ENCODE measurements around the gene KRTAP4-5. TPM values are rescaled to one million over a fixed set of nuclear protein-coding genes. Genes with fewer than 3 reads are reported as not detected.
"Not testable (repeated sequence)": the region's sequence is repeated elsewhere in the genome, so short reads cannot be mapped to it uniquely, and the experiment has no call there.

The KRTAP4-5 gene
- total RNA-seq, 3 donors from 2014 or later = not detected

DNA sequence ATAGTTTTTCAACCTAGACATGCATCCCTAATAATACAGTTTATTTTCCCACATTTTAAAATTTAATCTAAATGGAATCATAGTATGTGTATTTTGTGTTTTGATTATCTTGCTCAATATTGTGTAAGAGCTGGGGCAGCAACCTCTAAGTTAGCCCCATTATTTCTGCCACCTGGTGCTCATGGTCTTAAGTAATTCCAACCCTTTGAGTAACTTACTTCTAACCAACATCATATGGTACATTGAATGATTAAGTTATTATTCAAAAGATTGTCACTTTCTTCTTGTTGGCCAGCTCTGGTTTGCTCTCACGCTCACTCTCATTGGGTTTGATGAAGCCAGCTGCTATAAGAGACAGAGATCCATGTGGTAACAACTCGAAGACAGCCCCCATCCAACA, 22.3 kb upstream of the KRTAP4-5 start:
- ATAC-seq = no peak
- DNase-seq = no peak
- TF ChIP-seq CTCF (IDR thresholded peaks at IDR 0.05) = no peak
- intact Hi-C loops (cut with DNase I, micrococcal nuclease) = no loop called here
- no peaks in the 10 kb centered on the region for H3K4me1 ChIP-seq (ENCODE audit: low read depth)
- no peaks in the 10 kb centered on the region for H3K9me3 ChIP-seq
- H3K36me3 ChIP-seq (ENCODE audit: low read depth) = no peaks in the 10 kb centered on the region
- H3K4me3 ChIP-seq = no peak overlapping the region

DNA sequence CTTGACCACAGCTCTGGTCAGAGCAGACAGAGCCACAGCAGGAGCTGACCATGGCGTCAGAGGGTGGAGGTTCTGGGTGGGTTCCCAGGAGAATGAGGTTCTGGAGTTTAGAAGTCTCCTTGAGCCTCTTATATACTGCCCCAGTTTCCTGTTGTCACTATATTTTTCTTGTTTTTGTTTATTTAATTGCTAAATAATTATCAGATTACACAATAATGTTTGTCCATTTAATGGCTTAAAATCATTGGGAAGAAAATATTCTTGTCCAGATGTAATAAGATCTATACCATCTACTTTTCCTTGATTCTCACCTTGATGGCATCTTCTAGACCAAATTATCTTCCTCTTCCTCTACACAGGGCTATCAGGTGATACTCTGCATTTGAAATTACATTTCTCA, 18.5 kb upstream of the KRTAP4-5 start, which contains the start of gene KRTAP4-3:
KRTAP4-3 (minus strand) TSS at position 101 of the 400 bp plus-strand sequence; CDS start at position 52, 49 bp downstream.
- no peak for DNase-seq
- H3K9me3 ChIP-seq = no peaks in the 10 kb centered on the region
- TF ChIP-seq CTCF (IDR thresholded peaks at IDR 0.05) = no peak
- no peak for ATAC-seq
- no peak within 1 kb of the TSS for H3K4me3 ChIP-seq
- H3K36me3 ChIP-seq (ENCODE audit: low read depth) = no peaks in the 10 kb centered on the region
- no peaks in the 10 kb centered on the region for H3K4me1 ChIP-seq (ENCODE audit: low read depth)
- intact Hi-C loops (cut with DNase I, micrococcal nuclease) = no loop called here

DNA sequence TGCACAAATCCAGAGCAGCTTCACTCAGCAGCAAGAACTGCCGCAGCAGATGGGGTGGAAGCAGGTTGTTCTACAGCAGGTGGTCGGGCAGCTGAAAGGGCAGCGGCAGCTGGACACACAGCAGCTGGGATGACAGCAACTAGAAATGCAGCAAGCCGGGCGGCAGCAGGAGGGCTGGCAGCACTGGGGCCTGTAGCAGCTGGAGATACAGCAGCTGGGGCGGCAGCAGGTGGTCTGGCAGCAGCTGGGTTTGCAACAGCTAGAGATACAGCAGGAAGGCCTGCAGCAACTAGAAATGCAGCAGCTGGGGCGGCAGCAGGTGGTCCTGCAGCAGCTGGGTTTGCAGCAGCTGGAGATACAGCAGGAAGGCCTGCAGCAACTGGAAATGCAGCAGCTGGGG, 17.9 kb upstream of the KRTAP4-5 start:
- intact Hi-C loops (cut with DNase I, micrococcal nuclease) = no loop called here
- no peak overlapping the region for H3K4me3 ChIP-seq
- ATAC-seq = no peak

GRCh38 chr17:41163828-41164227, 14.2 kb upstream of the KRTAP4-5 start:
- no peak for TF ChIP-seq CTCF (IDR thresholded peaks at IDR 0.05)
- no peak overlapping the region for H3K4me3 ChIP-seq
- intact Hi-C loops (cut with DNase I, micrococcal nuclease) = no loop called here
- H3K9me3 ChIP-seq = no peaks in the 10 kb centered on the region
- no peak for DNase-seq
- no peaks in the 10 kb centered on the region for H3K36me3 ChIP-seq (ENCODE audit: low read depth)
- H3K4me1 ChIP-seq (ENCODE audit: low read depth) = no peaks in the 10 kb centered on the region
- no peak for ATAC-seq

More for the DNA sequence above, 17.9 kb upstream of the KRTAP4-5 start:
- TF ChIP-seq CTCF (IDR thresholded peaks at IDR 0.05) = no peak
- Histone ChIP-seq H3K4me1 (ENCODE audit: low read depth) (no peaks in the 10 kb centered on the region), H3K9me3 (no peaks in the 10 kb centered on the region), H3K36me3 (ENCODE audit: low read depth) (no peaks in the 10 kb centered on the region)
- no peak for DNase-seq

GRCh38 chr17:41160648-41161047, 11.0 kb upstream of the KRTAP4-5 start, which contains the start of gene KRTAP4-4:
Gene KRTAP4-4, minus strand, starts transcription at chr17:41160748. Its CDS starts 57 bp downstream, at chr17:41160691.
- intact Hi-C loops (cut with DNase I, micrococcal nuclease) = no loop called here
- no peak for TF ChIP-seq CTCF (IDR thresholded peaks at IDR 0.05)
- H3K4me1 ChIP-seq (ENCODE audit: low read depth) = no peaks in the 10 kb centered on the region
- DNase-seq = no peak
- H3K9me3 ChIP-seq = no peaks in the 10 kb centered on the region
- no peaks in the 10 kb centered on the region for H3K36me3 ChIP-seq (ENCODE audit: low read depth)
- no peak for ATAC-seq
- no peak within 1 kb of the TSS for H3K4me3 ChIP-seq

GRCh38 chr17:41160190-41160589, 10.6 kb upstream of the KRTAP4-5 start:
- H3K36me3 ChIP-seq (ENCODE audit: low read depth); ATAC-seq; H3K4me1 ChIP-seq (ENCODE audit: low read depth); H3K4me3 ChIP-seq; intact Hi-C loops (cut with DNase I, micrococcal nuclease); H3K9me3 ChIP-seq; DNase-seq: not testable (repeated sequence)
